Upper lobe of left lung (tissue), 6 donors: ENCODE results near the gene TDP2. TPM values are rescaled to one million over a fixed set of nuclear protein-coding genes. Genes with fewer than 3 reads are reported as not detected.

ENCODE experiments used
- ATAC-seq, 2 donors: fragments of 200-7000 bp; cut with Tn5 transposase; one replicate each; pipeline ENCODE4 v1.9.1; 2022; ENCODE audit warnings: mild to moderate bottlenecking in 2 of 2, moderate library complexity in 2 of 2; ENCODE audit not compliant: low FRiP score in 2 of 2
- DNase-seq, 2 donors: peaks; one replicate each; pipeline ENCODE4 v3.0.0-alpha.2; 2019 to 2020
- H3K27ac ChIP-seq, 4 donors: fragments of 200-600 bp; sonication (generic); one replicate each; pipeline ENCODE4 v1.5.1; 2016 to 2019
- H3K27me3 ChIP-seq, 4 donors: fragments of 200-600 bp; sonication (generic); one replicate each; pipeline ENCODE4 v1.5.1; 2017 to 2019
- H3K36me3 ChIP-seq, 4 donors: fragments of 200-600 bp; sonication (generic); one replicate each; pipeline ENCODE4 v1.5.1; 2016 to 2019
- H3K4me1 ChIP-seq, 4 donors: fragments of 200-600 bp; sonication (generic); one replicate each; pipeline ENCODE4 v1.5.1; 2018 to 2019
- H3K4me3 ChIP-seq, 4 donors: fragments of 200-600 bp; sonication (generic); one replicate each; pipeline ENCODE4 v1.5.1; 2017 to 2019; ENCODE audit warnings: mild to moderate bottlenecking in 2 of 4, moderate library complexity in 1 of 4
- H3K9me3 ChIP-seq, 4 donors: fragments of 200-600 bp; sonication (generic); one replicate each; pipeline ENCODE4 v1.5.1; 2018 to 2019
- CTCF ChIP-seq, 6 experiments: fragments of 450-650 bp in 4 of 6; fragments of 200-600 bp in 2 of 6; sonication (generic) in 2 of 6; IDR thresholded peaks; one replicate each; pipeline ENCODE4 v1.5.1; 2016 to 2019; ENCODE audit warnings: antibody characterized with exemption in 6 of 6
- EP300 ChIP-seq, 4 donors: sonication (generic); formaldehyde crosslinking; IDR thresholded peaks; one replicate each; pipeline ENCODE4 v1.5.1; 2017; ENCODE audit warnings: antibody characterized with exemption in 4 of 4, control low read depth in 2 of 4
- POLR2A ChIP-seq, 4 donors: fragments of 450-650 bp; IDR thresholded peaks; one replicate each; pipeline ENCODE4 v1.5.1; 2016 to 2017; ENCODE audit warnings: antibody characterized with exemption in 4 of 4, mild to moderate bottlenecking in 2 of 4
- POLR2AphosphoS5 ChIP-seq, 2 donors: sonication (generic); formaldehyde crosslinking; IDR thresholded peaks; one replicate each; pipeline ENCODE4 v1.5.1; 2017; ENCODE audit warnings: antibody characterized with exemption in 2 of 2
- WGBS, 2 donors: methylation state at CpG; one replicate each; pipeline ENCODE4 v1.1.5; 2017 to 2018; 5-methylcytosine and 5-hydroxymethylcytosine counted together
- total RNA-seq, 6 donors: library from RNA; depleted of rRNA in 4 of 6; stranded (reverse); fragments of >200 nt in 4 of 6; gene quantifications; one replicate each; pipeline versions ENCODE4 v1.1.0 to v1.2.1, GENCODE V29; 2016 to 2021
- donor health status: DM: no; HTN: no; CAD: no; lungs with moderate emphysema.
- donor health status: DM: no; HTN: yes; CAD: no; lungs with severe emphysema.

Gene TDP2
- total RNA-seq, 6 donors from 2014 or later, result 33.8 to 101 (median 37.0) TPM

- H3K27me3 ChIP-seq, result no peaks in the 10 kb centered on the region
- no peak overlapping the region for H3K27ac ChIP-seq
- H3K36me3 ChIP-seq, result no peaks in the 10 kb centered on the region
- TF ChIP-seq EP300 (IDR thresholded peaks at IDR 0.05) (no peak), CTCF (IDR thresholded peaks at IDR 0.05) (no peak), POLR2A (IDR thresholded peaks at IDR 0.05) (no peak), POLR2AphosphoS5 (IDR thresholded peaks at IDR 0.05) (no peak)
- DNase-seq (no peak), ATAC-seq (no peak)
- 88 to 89% methylated on average over 5 of the region's 5 CpGs for WGBS, 2 donors
- H3K4me3 ChIP-seq, result no peak overlapping the region
- no peaks in the 10 kb centered on the region for H3K9me3 ChIP-seq
- no peaks in the 10 kb centered on the region for H3K4me1 ChIP-seq
These were observed 59.2 kb downstream of the TDP2 start for GRCh38 chr6:24607310-24608105.

- H3K4me3 ChIP-seq, result no peak overlapping the region
- no peaks in the 10 kb centered on the region for H3K36me3 ChIP-seq
- H3K9me3 ChIP-seq, result no peaks in the 10 kb centered on the region
- 88 to 97% methylated on average over 6 of the region's 6 CpGs for WGBS, 2 donors
- no peak overlapping the region for H3K27ac ChIP-seq
- H3K4me1 ChIP-seq, result no peaks in the 10 kb centered on the region
- no peak for TF ChIP-seq POLR2AphosphoS5 (IDR thresholded peaks at IDR 0.05)
- TF ChIP-seq CTCF (IDR thresholded peaks at IDR 0.05), result no peak
- no peak for TF ChIP-seq POLR2A (IDR thresholded peaks at IDR 0.05)
- TF ChIP-seq EP300 (IDR thresholded peaks at IDR 0.05), result no peak
- no peak for ATAC-seq
- H3K27me3 ChIP-seq, result no peaks in the 10 kb centered on the region
- no peak for DNase-seq
These were observed 60.3 kb downstream of the TDP2 start for GRCh38 chr6:24606200-24606930.

- ATAC-seq (no peak), DNase-seq (no peak)
- WGBS, 2 donors, result 82 to 84% methylated on average over 2 of the region's 2 CpGs
These were observed 63.5 kb downstream of the TDP2 start for GRCh38 chr6:24603241-24603640.

GRCh38 chr6:24600903-24601302 is 65.8 kb downstream of the TDP2 start:
- Histone ChIP-seq H3K4me3 (no peak overlapping the region), H3K27me3 (no peaks in the 10 kb centered on the region), H3K27ac (no peak overlapping the region), H3K36me3 (no peaks in the 10 kb centered on the region), H3K4me1 (no peaks in the 10 kb centered on the region), H3K9me3 (no peaks in the 10 kb centered on the region)
- no peak for ATAC-seq
- no peak for DNase-seq
- 54 to 66% methylated on average over 4 of the region's 4 CpGs for WGBS, 2 donors
- no peak for TF ChIP-seq CTCF (IDR thresholded peaks at IDR 0.05)

More at GRCh38 chr6:24603241-24603640, 63.5 kb downstream of the TDP2 start:
- TF ChIP-seq POLR2AphosphoS5 (IDR thresholded peaks at IDR 0.05) (no peak), CTCF (IDR thresholded peaks at IDR 0.05) (no peak), EP300 (IDR thresholded peaks at IDR 0.05) (no peak), POLR2A (IDR thresholded peaks at IDR 0.05) (no peak)
- H3K9me3 ChIP-seq, result no peaks in the 10 kb centered on the region
- H3K27me3 ChIP-seq, result no peaks in the 10 kb centered on the region
- no peaks in the 10 kb centered on the region for H3K36me3 ChIP-seq
- no peaks in the 10 kb centered on the region for H3K4me1 ChIP-seq
- H3K27ac ChIP-seq, result no peak overlapping the region
- no peak overlapping the region for H3K4me3 ChIP-seq

Other genes with a start within 250 kb of the TDP2 start
- gene GPLD1, start 177.3 kb downstream of the TDP2 start, total RNA-seq, result 10 to 100 TPM in 2 of 6 donors, 1 to 10 TPM in 4; 2.5 to 15.7 (median 7.3) TPM
- 10 to 100 TPM in 5 of 6 donors, 1 to 10 TPM in 1; 7.3 to 21.1 (median 12.4) TPM for gene ALDH5A1, start 171.9 kb downstream of the TDP2 start, total RNA-seq
- gene KIAA0319, start 20.7 kb downstream of the TDP2 start, total RNA-seq, result 1 to 10 TPM in 5 of 6 donors, under 1 TPM in 1; 0.26 to 5.1 (median 2.3) TPM
- 10 to 100 TPM in 3 of 6 donors, 1 to 10 TPM in 3; 5.2 to 20.2 (median 10.5) TPM for gene ACOT13, start 178 bp upstream of the TDP2 start, total RNA-seq
- 100 to 1,000 TPM in 2 of 6 donors, 10 to 100 TPM in 4; 41.9 to 131 (median 95.3) TPM for gene C6orf62, start 52.3 kb upstream of the TDP2 start, total RNA-seq
- gene GMNN, start 108.0 kb upstream of the TDP2 start, total RNA-seq, result 10 to 100 TPM in 2 of 6 donors, 1 to 10 TPM in 4; 6.5 to 10.3 (median 8.9) TPM
- gene ARMH2, start 132.0 kb upstream of the TDP2 start, total RNA-seq, result 1 to 10 TPM in 2 of 6 donors, under 1 TPM in 1, not detected in 3; 0.76 to 2.4 (median 1.7) TPM